ENCODE measurements around the gene APC2.
A peak's percentile ranks its signal among the peaks of the same experiment; 100 is the strongest.
"Not testable (repeated sequence)": the region's sequence is repeated elsewhere in the genome, so short reads cannot be mapped to it uniquely, and the experiment has no call there.

The APC2 gene

GRCh38 chr19:1474011-1474764 lies 24.3 kb downstream of the APC2 start:
- TF ChIP-seq, protein P1, sequence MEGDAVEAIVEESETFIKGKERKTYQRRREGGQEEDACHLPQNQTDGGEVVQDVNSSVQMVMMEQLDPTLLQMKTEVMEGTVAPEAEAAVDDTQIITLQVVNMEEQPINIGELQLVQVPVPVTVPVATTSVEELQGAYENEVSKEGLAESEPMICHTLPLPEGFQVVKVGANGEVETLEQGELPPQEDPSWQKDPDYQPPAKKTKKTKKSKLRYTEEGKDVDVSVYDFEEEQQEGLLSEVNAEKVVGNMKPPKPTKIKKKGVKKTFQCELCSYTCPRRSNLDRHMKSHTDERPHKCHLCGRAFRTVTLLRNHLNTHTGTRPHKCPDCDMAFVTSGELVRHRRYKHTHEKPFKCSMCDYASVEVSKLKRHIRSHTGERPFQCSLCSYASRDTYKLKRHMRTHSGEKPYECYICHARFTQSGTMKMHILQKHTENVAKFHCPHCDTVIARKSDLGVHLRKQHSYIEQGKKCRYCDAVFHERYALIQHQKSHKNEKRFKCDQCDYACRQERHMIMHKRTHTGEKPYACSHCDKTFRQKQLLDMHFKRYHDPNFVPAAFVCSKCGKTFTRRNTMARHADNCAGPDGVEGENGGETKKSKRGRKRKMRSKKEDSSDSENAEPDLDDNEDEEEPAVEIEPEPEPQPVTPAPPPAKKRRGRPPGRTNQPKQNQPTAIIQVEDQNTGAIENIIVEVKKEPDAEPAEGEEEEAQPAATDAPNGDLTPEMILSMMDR (conservative IDR thresholded peaks at IDR 0.05; ENCODE audit: low read length), result no peak
- no peak for DNase-seq (ENCODE audit: low read depth)
- no peak overlapping the region for H3K4me3 ChIP-seq (ENCODE audit: low read length)

DNA sequence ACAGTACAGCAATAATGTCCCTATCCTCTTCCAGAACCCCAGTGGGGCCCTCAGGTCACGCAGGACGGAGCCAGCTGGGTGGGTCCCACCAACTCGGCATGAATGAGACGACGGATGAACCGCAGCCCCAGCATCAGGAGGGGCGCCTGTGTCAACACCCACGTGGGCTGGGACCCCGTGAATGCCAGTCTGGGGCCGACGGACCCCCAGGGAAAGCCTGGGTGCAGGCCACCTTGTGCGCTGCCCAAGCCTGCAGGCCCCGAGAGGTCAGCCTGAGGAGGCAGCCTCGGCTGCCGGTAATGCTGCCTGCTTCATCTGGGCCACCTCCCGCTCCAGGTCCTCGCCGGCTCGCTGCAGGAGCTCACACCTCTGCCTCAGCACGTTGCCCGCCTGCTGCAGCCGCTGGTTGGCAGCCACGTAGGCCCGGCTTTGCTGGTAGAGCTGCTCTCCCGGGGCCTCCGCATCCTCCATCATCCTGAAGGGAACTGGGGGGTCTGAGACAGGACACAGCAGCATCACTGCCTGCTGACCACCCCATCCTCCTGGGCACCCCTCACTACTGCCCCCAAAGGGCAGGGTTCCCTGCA lies 24.9 kb downstream of the APC2 start:
- TF ChIP-seq, protein P1 (conservative IDR thresholded peaks at IDR 0.05; ENCODE audit: low read length), result no peak
- no peak overlapping the region for H3K4me3 ChIP-seq (ENCODE audit: low read length)
- DNase-seq (ENCODE audit: low read depth), result no peak

- no peak overlapping the region for H3K4me3 ChIP-seq (ENCODE audit: low read length)
- DNase-seq (ENCODE audit: low read depth), result no peak
- TF ChIP-seq, protein P1 (conservative IDR thresholded peaks at IDR 0.05; ENCODE audit: low read length), result no peak
These were observed 26.0 kb downstream of the APC2 start for GRCh38 chr19:1475751-1476437.

GRCh38 chr19:1477056-1477455 lies 27.1 kb downstream of the APC2 start:
- not testable (repeated sequence) for H3K4me3 ChIP-seq (ENCODE audit: low read length); DNase-seq (ENCODE audit: low read depth)

GRCh38 chr19:1478934-1479707 lies 29.2 kb downstream of the APC2 start, which contains the start of gene C19orf25:
C19orf25 (minus strand) TSS chr19:1479215; CDS start chr19:1478903, 312 bp downstream.
- DNase-seq (ENCODE audit: low read depth), result peak; percentile 92
- H3K4me3 ChIP-seq (ENCODE audit: low read length), result peak within 1 kb of the TSS; percentile 85
- TF ChIP-seq, protein P1 (conservative IDR thresholded peaks at IDR 0.05; ENCODE audit: low read length), result no peak

DNA sequence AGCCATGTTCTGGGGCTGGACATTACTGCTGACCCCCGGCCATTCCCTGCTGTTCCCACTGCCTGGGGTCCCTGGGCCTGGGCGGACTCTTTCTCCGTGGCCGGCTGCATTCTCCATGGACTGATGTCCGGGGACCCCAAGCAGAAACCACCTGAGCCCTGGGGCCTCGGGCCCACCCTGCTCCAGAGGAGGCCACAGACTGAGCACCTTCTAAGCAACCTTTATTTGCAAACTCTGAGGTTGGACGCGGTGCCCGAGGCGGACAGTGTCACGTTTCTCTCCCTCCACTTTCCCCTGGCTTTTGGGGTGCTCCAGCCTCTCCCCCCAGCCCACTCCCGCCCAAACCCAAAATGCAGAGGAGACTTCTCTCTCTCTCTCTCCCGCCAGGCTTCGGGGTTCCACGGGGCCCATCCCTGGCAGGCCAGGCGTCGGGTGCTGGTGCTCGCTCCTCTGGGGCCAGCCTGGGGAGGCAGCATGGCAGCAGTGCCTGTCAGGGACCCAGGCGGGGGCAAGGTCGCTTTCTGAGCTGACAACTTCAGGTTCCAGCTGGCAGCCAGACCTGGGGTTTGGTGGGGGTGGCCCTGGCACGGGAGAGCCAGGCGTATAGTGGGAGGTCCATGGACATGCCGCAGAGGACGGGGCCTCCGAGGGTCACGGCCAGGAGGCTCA lies 31.4 kb downstream of the APC2 start:
- DNase-seq (ENCODE audit: low read depth), result no peak
- TF ChIP-seq, protein P1 (conservative IDR thresholded peaks at IDR 0.05; ENCODE audit: low read length), result no peak
- no peak overlapping the region for H3K4me3 ChIP-seq (ENCODE audit: low read length)

All from AG10803 (cell line).